SJSA1 (cell line): Measurements from ENCODE around the gene KLF11. TPM values are rescaled to one million over a fixed set of nuclear protein-coding genes. Genes with fewer than 3 reads are reported as not detected.

Source experiments
- DNase-seq, 2 experiments: peaks; one replicate each; pipeline ENCODE4 v3.0.0-alpha.2; 2015 to 2020; ENCODE audit warnings: low spot score in 2 of 2, low read depth in 1 of 2
- H3K27ac ChIP-seq: fragments of 250-450 bp; sonication (Bioruptor Pico); 2 replicates; pipeline ENCODE4 v1.5.1; 2020; ENCODE audit warnings: mild to moderate bottlenecking, moderate library complexity
- H3K27me3 ChIP-seq: fragments of 250-450 bp; sonication (Bioruptor Pico); replicated peaks from 2 replicates; pipeline ENCODE4 v1.5.1; 2020; ENCODE audit warnings: mild to moderate bottlenecking, moderate library complexity
- H3K36me3 ChIP-seq: fragments of 250-450 bp; sonication (Bioruptor Pico); 2 replicates; pipeline ENCODE4 v1.5.1; 2020; ENCODE audit warnings: mild to moderate bottlenecking
- H3K4me1 ChIP-seq: fragments of 250-450 bp; sonication (Bioruptor Pico); replicated peaks from 2 replicates; pipeline ENCODE4 v1.6.1; 2021; ENCODE audit warnings: mild to moderate bottlenecking
- H3K4me3 ChIP-seq: fragments of 250-450 bp; sonication (Bioruptor Pico); 2 replicates; pipeline ENCODE4 v1.5.1; 2020; ENCODE audit warnings: mild to moderate bottlenecking
- H3K9me3 ChIP-seq: fragments of 250-450 bp; sonication (Bioruptor Pico); replicated peaks from 2 replicates; pipeline ENCODE4 v1.5.1; 2020; ENCODE audit warnings: mild to moderate bottlenecking
- total RNA-seq: library from RNA; depleted of rRNA; stranded (reverse); fragments of >200 nt; shearing (Covaris generic); gene quantifications from 2 replicates; pipeline ENCODE4 v1.2.3, GENCODE V29; 2014

KLF11 gene
- total RNA-seq, 1 experiment from 2014 or later = 13.6 TPM

GRCh38 chr2:10036095-10036884, 7.1 kb upstream of the KLF11 start:
- Histone ChIP-seq H3K9me3 (no peaks in the 10 kb centered on the region), H3K27ac (peak overlapping the region; percentile 12; the same call in 1 of the 2 replicates), H3K4me3 (no peak overlapping the region), H3K36me3 (no peaks in the 10 kb centered on the region), H3K4me1 (peaks cover 18% of the 10 kb centered on the region), H3K27me3 (no peaks in the 10 kb centered on the region)
- peak; percentile 66 to 85 for DNase-seq

- H3K4me3 ChIP-seq = no peak overlapping the region
- H3K27me3 ChIP-seq = no peaks in the 10 kb centered on the region
- no peak overlapping the region for H3K27ac ChIP-seq
- H3K4me1 ChIP-seq = peaks cover 24% of the 10 kb centered on the region
- no peak for DNase-seq
- no peaks in the 10 kb centered on the region for H3K36me3 ChIP-seq
- H3K9me3 ChIP-seq = no peaks in the 10 kb centered on the region
Observed at GRCh38 chr2:10038123-10038522, 5.2 kb upstream of the KLF11 start.

DNA sequence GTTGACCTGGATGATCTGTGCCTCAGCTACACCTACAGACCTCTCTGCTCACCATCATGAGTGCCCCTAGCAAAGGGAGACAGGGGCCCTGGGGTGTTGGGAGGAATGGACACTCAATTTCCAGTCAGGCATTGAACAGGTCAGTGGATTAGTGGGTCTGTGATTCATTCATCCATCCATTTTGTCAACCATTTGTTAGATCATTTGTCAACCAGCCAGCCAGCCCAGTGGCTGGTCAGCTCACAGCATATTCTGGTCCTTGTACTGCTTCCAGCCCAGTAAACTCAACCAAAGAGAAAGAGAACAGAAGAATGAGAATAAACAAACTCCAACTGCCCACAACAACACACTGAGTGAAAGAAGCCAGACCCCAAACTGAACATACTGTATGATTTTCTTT, 4.6 kb upstream of the KLF11 start:
- Histone ChIP-seq H3K36me3 (peaks cover 3% of the 10 kb centered on the region), H3K4me1 (peaks cover 27% of the 10 kb centered on the region), H3K4me3 (no peak overlapping the region), H3K9me3 (peaks cover 3% of the 10 kb centered on the region), H3K27me3 (no peaks in the 10 kb centered on the region), H3K27ac (no peak overlapping the region)
- DNase-seq = no peak

GRCh38 chr2:10039658-10040410, 3.5 kb upstream of the KLF11 start:
- DNase-seq = no peak
- Histone ChIP-seq H3K4me1 (peaks cover 34% of the 10 kb centered on the region), H3K9me3 (peaks cover 7% of the 10 kb centered on the region), H3K27ac (no peak overlapping the region), H3K27me3 (no peaks in the 10 kb centered on the region), H3K4me3 (no peak overlapping the region), H3K36me3 (peaks cover 12% of the 10 kb centered on the region)

GRCh38 chr2:10041711-10042110, 1.6 kb upstream of the KLF11 start:
- DNase-seq = no peak
- no peaks in the 10 kb centered on the region for H3K27me3 ChIP-seq
- no peak overlapping the region for H3K4me3 ChIP-seq
- H3K36me3 ChIP-seq = peaks cover 22% of the 10 kb centered on the region
- H3K9me3 ChIP-seq = peaks cover 7% of the 10 kb centered on the region
- H3K27ac ChIP-seq = no peak overlapping the region
- H3K4me1 ChIP-seq = peaks cover 21% of the 10 kb centered on the region

- H3K9me3 ChIP-seq = peaks cover 7% of the 10 kb centered on the region
- H3K4me3 ChIP-seq = peak overlapping the region; percentile 25
- H3K27me3 ChIP-seq = no peaks in the 10 kb centered on the region
- peaks cover 22% of the 10 kb centered on the region for H3K36me3 ChIP-seq
- H3K27ac ChIP-seq = peak overlapping the region; percentile 50; the same call in 1 of the 2 replicates
- H3K4me1 ChIP-seq = peaks cover 17% of the 10 kb centered on the region
- DNase-seq = peak in 1 of 2 experiments; percentile 60
Observed at GRCh38 chr2:10042301-10043161, 819 bp upstream of the KLF11 start.

DNA sequence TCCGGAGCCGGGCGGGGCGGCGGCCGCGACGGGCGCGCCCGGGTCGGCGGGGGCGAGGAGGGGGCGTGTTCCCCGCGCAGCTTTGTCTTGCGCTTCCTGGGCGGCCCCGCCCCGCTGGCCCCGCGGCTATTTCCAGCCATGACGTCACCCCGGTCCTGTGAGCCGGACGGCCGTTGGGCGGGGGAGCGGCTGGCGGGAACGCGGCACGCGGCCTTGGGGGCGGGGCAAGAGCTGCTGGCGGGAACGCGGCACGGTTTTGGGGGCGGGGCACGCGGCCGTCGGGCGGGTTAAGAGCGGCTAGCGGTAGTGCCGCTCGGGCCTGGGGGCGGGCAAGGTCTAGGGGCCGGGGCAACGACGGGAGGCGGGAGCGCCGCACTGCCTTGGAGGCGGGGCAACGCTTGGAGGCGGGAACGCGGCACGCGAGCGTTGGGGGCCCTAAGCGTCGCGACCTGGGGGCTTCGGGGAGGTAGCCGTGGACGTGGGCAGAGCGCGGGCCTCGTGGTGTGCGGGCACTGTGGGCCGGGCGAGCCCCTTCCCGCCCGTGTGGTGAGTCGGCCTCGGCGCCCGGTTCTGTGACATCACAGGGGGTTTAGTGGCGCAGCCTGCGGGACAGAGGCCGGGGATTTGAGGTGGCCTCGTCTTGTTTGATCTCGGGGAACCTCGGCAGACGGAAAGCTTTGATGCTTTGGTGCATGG, 704 bp downstream of the KLF11 start:
- H3K9me3 ChIP-seq = peaks cover 7% of the 10 kb centered on the region
- no peaks in the 10 kb centered on the region for H3K27me3 ChIP-seq
- H3K36me3 ChIP-seq = peaks cover 34% of the 10 kb centered on the region
- H3K27ac ChIP-seq = peak overlapping the region; percentile 97
- peak overlapping the region; percentile 97 for H3K4me3 ChIP-seq
- DNase-seq = peak; percentile 79 to 96
- H3K4me1 ChIP-seq = peaks cover 16% of the 10 kb centered on the region

DNA sequence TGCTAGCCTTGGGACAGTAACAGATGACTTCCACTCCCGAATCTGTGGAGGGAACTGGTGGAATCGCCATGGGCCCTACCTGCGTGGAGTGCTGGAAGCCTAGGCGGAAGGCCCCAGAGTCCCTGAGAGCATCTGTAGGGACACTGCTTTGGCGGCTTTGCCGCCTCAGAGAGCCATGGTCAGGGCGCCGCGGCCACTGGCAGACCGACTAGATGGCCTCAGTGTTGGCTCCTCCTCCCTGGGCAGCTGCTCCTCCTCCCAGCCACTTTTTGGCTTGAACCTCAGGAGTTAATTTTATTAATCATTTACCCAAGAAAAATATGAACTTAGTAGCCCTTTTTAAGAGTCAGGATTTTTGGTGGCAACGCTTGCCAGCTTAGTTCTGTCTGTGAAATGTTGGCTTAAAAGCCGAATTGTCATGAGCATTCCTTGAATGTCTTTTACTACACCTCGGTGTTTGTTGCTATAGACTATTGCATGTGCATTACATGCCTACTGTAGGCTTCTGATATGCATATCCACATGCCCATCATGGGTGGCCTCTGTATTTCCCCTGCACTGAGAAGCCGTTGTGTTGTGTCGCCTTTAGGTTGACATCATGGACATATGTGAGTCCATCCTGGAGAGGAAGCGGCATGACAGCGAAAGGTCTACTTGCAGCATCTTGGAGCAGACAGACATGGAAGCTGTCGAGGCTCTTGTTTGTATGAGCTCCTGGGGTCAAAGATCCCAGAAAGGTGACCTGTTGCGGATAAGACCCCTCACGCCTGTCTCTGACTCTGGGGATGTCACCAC, 2.4 kb downstream of the KLF11 start:
- Histone ChIP-seq H3K27ac (no peak overlapping the region), H3K4me1 (peaks cover 16% of the 10 kb centered on the region), H3K4me3 (no peak overlapping the region), H3K27me3 (no peaks in the 10 kb centered on the region), H3K36me3 (peaks cover 45% of the 10 kb centered on the region), H3K9me3 (peaks cover 7% of the 10 kb centered on the region)
- DNase-seq = no peak

GRCh38 chr2:10046931-10047330, 3.6 kb downstream of the KLF11 start:
- Histone ChIP-seq H3K4me1 (peaks cover 16% of the 10 kb centered on the region), H3K36me3 (peaks cover 48% of the 10 kb centered on the region)

GRCh38 chr2:10047616-10048500, 4.5 kb downstream of the KLF11 start:
- Histone ChIP-seq H3K36me3 (peaks cover 56% of the 10 kb centered on the region), H3K27ac (no peak overlapping the region), H3K9me3 (peaks cover 7% of the 10 kb centered on the region), H3K27me3 (no peaks in the 10 kb centered on the region), H3K4me3 (no peak overlapping the region), H3K4me1 (peaks cover 11% of the 10 kb centered on the region)
- DNase-seq = no peak

More at GRCh38 chr2:10046931-10047330, 3.6 kb downstream of the KLF11 start:
- H3K4me3 ChIP-seq = no peak overlapping the region
- DNase-seq = no peak
- H3K27me3 ChIP-seq = no peaks in the 10 kb centered on the region
- H3K27ac ChIP-seq = no peak overlapping the region
- H3K9me3 ChIP-seq = peaks cover 7% of the 10 kb centered on the region

- H3K27ac ChIP-seq = no peak overlapping the region
- peaks cover 5% of the 10 kb centered on the region for H3K9me3 ChIP-seq
- peaks cover 8% of the 10 kb centered on the region for H3K4me1 ChIP-seq
- DNase-seq = peak in 1 of 2 experiments; percentile 50
- H3K4me3 ChIP-seq = no peak overlapping the region
- no peaks in the 10 kb centered on the region for H3K27me3 ChIP-seq
- peaks cover 62% of the 10 kb centered on the region for H3K36me3 ChIP-seq
Observed at GRCh38 chr2:10048501-10049171, 5.3 kb downstream of the KLF11 start.
